Bronchial smooth muscle cell (primary cell): ENCODE results near the gene RAB6B. TPM values are rescaled to one million over a fixed set of nuclear protein-coding genes. Genes with fewer than 3 reads are reported as not detected.

Experiments
- total RNA-seq: library from RNA; depleted of rRNA; stranded (reverse); fragments of >200 nt; gene quantifications from 2 replicates; pipeline ENCODE4 v1.2.1, GENCODE V29; 2014

RAB6B gene
- total RNA-seq = 0.16 and 0.52 TPM in 2 replicates

GRCh38 chr3:133895208-133896001, at the start of gene RAB6B:
TSS of gene RAB6B (minus strand) at chr3:133895882. CDS start at chr3:133895466, 416 bp downstream.

GRCh38 chr3:133805702-133806475, 89.8 kb downstream of the RAB6B start, which contains the start of gene SRPRB:
TSS of gene SRPRB (plus strand) at chr3:133805815. CDS start at chr3:133805849, 34 bp downstream.

Other genes starting within 250 kb of the RAB6B start
- gene TOPBP1, start 233.9 kb downstream of the RAB6B start, total RNA-seq = 11.8 and 12.3 TPM in 2 replicates
- gene TF, start 149.5 kb downstream of the RAB6B start, total RNA-seq = 0.32 and 1.6 TPM in 2 replicates
- gene SRPRB, start 90.1 kb downstream of the RAB6B start, total RNA-seq = 52.0 and 63.2 TPM in 2 replicates
- gene SLCO2A1, start 134.0 kb upstream of the RAB6B start, total RNA-seq = under 0.01 TPM in 1 of 2 replicates, not detected in the other